IPS-18c (cell line): ENCODE results near the gene MTHFD2.
"Not testable (repeated sequence)": the region's sequence is repeated elsewhere in the genome, so short reads cannot be mapped to it uniquely, and the experiment has no call there.

ENCODE experiments used
- H3K4me3 ChIP-seq: 2 replicates; pipeline ENCODE4 v1.7.0; 2013; ENCODE audit warnings: low read depth, mild to moderate bottlenecking, low read length, moderate library complexity; ENCODE audit not compliant: insufficient read depth
- H3K9me3 ChIP-seq: one replicate; pipeline ENCODE4 v1.6.1; 2013; ENCODE audit warnings: mild to moderate bottlenecking, low read length, moderate library complexity; ENCODE audit not compliant: control insufficient read depth, insufficient read depth

The MTHFD2 gene

DNA sequence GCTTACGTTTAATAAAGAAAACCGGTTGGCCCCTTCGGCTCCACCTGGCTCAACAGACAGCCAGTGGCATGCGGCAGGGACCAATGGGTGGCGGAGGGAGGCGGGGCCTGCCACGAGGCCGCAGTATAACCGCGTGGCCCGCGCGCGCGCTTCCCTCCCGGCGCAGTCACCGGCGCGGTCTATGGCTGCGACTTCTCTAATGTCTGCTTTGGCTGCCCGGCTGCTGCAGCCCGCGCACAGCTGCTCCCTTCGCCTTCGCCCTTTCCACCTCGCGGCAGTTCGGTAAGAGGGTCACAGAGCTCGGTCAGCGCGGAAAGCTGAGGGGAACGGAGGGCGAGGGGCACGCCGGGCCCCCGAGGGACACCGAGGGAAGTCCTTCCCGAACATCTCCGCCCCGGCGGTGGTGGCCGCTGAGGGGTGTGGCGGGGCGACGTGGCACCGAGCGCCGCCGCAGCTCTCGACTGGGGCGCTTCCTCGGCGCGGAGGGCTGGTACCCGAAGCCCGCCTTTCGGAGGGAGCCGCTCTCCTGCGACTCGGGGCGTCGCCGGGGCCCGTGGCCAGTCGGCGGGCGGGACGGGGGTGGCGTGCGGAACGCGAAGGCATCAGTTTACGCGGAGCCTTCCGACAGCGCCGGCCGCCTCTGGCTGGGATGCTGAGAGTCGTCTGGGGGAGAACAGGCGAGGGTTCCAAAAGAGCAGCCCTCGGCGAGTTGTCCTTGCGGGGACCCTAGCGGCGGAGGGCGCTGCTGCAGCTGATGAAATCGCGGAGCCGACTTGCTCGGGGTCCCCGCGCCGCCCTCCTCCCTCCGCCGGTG, at the start of gene MTHFD2:
MTHFD2 (plus strand) TSS at position 155 of the 814 bp plus-strand sequence; CDS start at position 182, 27 bp downstream.
- Histone ChIP-seq H3K9me3 (no peaks in the 10 kb centered on the region), H3K4me3 (peak within 1 kb of the TSS; percentile 95)

DNA sequence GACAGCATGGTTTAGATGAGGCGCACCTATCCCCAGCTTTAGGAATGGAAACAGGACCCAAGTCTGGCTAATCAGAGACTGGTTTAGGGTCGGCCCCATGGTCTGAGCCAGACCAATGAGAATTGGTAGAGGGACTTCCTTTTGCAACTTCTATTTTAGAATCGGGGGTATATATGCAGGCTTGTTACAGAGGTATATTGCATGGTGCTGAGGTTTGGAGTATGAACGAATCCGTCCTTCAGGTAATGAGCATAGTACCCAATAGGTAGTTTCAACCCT, 49.2 kb upstream of the MTHFD2 start:
- H3K9me3 ChIP-seq, result no peaks in the 10 kb centered on the region

GRCh38 chr2:74149570-74150319, 48.7 kb upstream of the MTHFD2 start:
- Histone ChIP-seq H3K4me3 (no peak overlapping the region), H3K9me3 (no peaks in the 10 kb centered on the region)

More for the DNA sequence above, 49.2 kb upstream of the MTHFD2 start:
- no peak overlapping the region for H3K4me3 ChIP-seq

DNA sequence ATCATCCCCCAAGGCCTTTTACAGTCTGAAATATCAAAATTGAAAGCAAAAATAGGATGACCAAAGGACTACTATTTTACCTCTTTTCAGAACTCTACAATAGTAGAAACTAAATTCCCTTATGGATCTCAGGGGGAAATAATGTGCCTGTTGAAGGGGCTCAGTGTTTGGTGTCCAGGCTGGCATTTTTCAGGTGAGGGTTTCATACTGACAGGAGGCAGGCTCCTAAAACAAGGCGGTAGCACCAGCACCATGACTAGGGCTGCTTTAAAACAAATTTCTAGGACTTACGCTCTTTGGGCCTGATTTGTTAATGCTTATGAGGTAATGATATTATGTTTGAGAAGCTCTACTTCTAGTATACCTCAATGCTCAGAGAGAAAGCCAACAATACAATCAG, 45.5 kb upstream of the MTHFD2 start:
- Histone ChIP-seq H3K4me3 (no peak overlapping the region), H3K9me3 (no peaks in the 10 kb centered on the region)

DNA sequence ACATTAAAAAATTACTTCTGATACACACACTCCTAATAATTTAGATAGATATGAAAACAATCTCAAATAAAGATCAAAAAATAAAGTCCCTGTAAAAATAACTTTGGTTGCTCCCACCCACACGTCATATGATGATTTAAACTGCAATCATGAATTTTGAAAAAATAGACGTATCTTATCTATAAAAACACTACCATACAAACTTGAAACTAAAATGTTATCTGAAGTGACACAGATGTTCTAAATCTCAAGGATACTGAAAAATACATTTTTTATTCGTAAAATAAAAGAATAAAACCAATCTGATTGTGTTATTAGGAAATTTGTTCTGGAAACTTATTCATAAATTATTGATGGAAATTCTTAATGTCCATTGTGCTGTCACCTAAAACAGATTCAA, 42.6 kb upstream of the MTHFD2 start:
- no peaks in the 10 kb centered on the region for H3K9me3 ChIP-seq
- H3K4me3 ChIP-seq, result no peak overlapping the region

DNA sequence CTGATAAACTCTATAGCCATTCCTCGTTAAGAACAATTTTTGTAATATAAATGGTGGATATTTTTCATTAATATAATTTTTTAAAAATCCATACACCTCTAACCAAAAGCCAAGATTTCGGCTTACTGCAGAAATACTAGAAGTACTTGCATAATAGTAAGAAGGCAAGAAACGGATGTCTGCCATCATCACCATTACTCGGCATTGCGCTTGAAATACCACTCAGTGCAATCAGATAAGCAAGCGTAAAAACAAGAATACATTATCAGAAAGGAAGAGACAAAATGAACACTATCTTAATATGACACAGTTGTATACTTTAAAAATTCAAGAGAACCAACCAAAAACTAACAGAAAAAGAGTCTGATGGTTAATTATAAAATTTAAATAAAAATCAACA, 35.5 kb upstream of the MTHFD2 start:
- H3K9me3 ChIP-seq, result peaks cover 2% of the 10 kb centered on the region

DNA sequence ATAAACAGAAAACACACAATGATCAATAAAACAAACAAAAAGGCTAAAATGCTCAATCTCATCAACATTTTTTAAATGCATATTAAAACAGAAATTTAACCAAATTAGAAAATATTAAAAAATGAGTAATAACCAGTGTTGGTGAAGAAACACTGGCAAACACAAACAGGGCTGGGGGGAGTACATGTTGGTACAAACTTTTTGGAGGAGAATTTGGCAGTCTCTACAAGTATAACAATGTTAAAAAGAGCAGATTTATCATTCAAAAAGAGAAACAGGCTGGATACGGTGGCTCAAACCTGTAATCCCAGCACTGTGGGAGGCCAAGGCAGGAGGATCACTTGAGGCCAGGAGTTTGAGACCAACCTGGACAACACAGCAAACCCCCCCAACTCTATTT, 33.7 kb upstream of the MTHFD2 start:
- Histone ChIP-seq H3K4me3 (no peak overlapping the region), H3K9me3 (peaks cover 2% of the 10 kb centered on the region)

More for the DNA sequence above, 35.5 kb upstream of the MTHFD2 start:
- no peak overlapping the region for H3K4me3 ChIP-seq

- Histone ChIP-seq H3K4me3 (no peak overlapping the region), H3K9me3 (peaks cover 2% of the 10 kb centered on the region)
Observed at GRCh38 chr2:74168739-74169138, 29.7 kb upstream of the MTHFD2 start.

DNA sequence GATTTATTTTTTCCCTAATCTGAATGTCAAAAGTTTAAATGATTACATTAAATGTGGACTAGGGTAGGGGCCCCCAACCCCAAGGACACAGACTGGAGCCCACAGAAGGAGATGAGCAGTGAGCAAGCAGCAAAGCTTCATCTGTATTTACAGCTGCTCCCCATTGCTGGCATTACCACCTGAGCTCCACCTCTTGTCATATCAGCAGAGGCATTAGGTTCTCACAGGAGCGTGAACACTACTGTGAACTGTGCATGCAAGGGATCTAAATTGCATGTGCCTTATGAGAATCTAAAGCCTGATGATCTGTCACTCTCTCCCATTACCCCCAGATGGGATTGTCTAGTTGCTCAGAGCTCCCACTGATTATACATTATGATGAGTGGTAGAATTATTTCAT, 23.5 kb upstream of the MTHFD2 start:
- Histone ChIP-seq H3K4me3 (no peak overlapping the region), H3K9me3 (no peaks in the 10 kb centered on the region)

DNA sequence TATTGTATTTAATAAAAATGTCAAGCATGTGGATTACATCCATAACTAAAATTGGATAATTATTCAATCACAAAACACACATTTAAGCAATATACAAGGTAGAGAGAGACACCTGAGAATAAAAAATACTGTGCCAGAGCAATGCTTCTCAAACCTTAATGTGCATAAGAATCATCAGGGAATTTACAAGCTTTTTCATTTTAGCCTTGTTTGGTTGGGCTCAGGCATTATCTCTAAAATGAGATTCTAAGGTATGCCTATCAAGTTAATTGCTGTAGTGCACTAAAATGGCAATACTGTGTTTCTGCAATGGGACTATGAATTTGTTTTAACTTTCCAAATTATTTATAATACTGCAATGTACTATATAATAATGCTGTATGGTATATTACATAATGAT, 20.7 kb upstream of the MTHFD2 start:
- Histone ChIP-seq H3K9me3 (no peaks in the 10 kb centered on the region), H3K4me3 (peak overlapping the region; percentile 97)

DNA sequence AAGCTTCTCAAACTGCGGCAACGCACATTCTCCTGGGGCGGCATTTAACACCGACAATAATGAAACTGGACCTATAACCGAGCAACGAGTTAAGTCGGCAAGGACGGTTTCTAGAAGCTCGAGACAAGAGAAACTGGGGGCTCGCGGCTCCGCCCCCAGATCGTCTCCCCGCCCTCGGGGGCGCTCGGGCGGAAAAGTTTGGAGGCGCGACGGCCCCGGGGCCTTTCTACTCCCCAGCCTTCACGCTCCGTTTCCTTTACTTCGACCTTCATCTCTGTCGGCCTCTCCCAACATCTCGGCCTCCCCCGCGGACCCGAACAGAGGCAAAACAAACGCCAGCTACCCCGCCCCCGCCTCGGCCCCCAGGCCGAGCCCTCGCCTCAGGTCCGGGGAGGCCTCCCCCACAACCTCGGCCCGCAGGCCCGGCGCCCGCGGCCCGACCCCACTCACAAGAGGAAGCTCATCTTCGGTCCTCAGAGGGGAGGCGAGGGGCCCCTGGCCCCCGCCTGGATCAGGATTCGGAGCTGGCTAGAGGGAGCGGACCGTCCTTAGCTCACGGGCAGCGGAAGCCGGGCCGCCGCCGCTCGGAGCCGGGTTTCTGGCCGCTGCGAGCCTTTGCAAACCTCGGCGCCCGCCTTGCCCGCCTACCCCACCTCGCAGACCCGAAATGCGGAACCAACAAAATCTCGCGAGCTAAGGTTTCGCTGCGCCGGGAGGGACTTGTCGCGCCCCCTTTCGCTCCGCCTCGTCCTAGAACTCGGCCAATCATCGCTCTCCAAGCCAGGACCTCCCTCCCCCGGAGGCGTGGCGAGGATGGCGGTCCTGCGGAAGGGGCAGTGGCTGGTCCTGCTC, 20.0 kb upstream of the MTHFD2 start, which contains the start of gene MOB1A:
MOB1A (minus strand) TSS at position 669 of the 852 bp plus-strand sequence; CDS start at position 464, 205 bp downstream.
- peak within 1 kb of the TSS; percentile 97 for H3K4me3 ChIP-seq
- no peaks in the 10 kb centered on the region for H3K9me3 ChIP-seq

GRCh38 chr2:74179063-74179865, 19.2 kb upstream of the MTHFD2 start:
- H3K9me3 ChIP-seq, result no peaks in the 10 kb centered on the region
- H3K4me3 ChIP-seq, result peak overlapping the region; percentile 97; the same call in 1 of the 2 replicates

DNA sequence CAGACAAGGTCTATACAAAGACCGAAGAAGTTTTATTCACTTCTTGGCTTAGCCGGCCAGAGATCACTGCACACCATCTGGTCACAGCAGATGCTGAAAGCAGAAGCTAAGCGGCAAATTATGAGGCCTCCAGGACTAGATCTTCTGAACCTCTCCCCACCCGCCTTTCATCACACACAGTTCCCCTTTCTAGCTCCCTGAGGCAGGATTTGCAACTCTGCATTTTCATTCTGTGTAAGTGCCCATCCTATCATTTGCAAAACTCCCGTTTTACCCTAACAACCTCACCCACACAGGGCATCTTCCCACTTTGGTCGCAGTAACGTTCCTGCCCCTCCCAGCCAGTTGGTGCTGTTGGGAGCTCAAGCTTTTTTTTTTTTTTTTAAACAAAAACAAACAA, 16.7 kb upstream of the MTHFD2 start:
- Histone ChIP-seq H3K9me3 (no peaks in the 10 kb centered on the region), H3K4me3 (no peak overlapping the region)

GRCh38 chr2:74183878-74184277, 14.5 kb upstream of the MTHFD2 start:
- H3K9me3 ChIP-seq, result no peaks in the 10 kb centered on the region
- no peak overlapping the region for H3K4me3 ChIP-seq

DNA sequence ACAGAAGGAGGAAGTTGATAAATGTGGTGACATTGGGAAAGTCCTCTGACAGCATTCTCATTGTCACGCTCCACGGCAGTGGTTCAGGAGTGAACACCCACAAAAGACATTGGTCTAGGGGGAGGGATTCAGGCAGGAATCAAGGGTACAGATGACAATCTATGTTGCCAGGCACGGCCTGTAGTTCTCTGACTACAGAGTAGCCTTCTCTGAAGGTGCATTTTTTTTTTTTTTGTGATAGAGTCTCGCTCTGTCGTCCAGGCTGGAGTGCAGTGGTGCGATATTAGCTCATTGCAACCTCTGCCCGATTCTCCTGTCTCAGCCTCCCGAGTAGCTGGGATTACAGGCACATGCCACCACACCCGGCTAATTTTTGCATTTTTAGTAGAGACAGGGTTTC, 12.4 kb upstream of the MTHFD2 start:
- Histone ChIP-seq H3K4me3 (no peak overlapping the region), H3K9me3 (no peaks in the 10 kb centered on the region)

DNA sequence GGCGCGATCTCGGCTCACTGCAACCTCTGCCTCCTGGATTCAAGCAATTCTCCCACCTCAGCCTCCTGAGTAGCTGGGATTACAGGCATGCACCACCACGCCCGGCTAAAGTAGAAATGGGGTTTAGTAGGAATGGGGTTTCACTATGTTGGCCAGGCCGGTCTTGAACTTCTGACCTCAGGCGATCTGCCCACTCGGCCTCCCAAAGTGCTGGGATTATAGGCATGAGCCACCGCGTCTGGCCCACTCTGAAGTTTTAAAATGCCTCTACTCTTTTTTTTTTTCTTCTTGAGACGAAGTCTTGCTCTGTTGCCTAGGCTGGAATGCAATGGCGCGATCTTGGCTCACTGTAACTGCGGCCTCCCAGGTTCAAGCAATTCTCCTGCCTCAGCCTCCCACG, 11.7 kb upstream of the MTHFD2 start:
- not testable (repeated sequence) for H3K4me3 ChIP-seq, H3K9me3 ChIP-seq
